NCI-H146 treated with DMSO at 0.1 percent for 48 hours (cell line): ENCODE results near the gene CLEC4G.

Experiments
- DNase-seq: peaks from one replicate; lab custom pipeline; 2025; ENCODE audit not compliant: unreplicated experiment; lab: John Stamatoyannopoulos, UW

CLEC4G gene

DNA sequence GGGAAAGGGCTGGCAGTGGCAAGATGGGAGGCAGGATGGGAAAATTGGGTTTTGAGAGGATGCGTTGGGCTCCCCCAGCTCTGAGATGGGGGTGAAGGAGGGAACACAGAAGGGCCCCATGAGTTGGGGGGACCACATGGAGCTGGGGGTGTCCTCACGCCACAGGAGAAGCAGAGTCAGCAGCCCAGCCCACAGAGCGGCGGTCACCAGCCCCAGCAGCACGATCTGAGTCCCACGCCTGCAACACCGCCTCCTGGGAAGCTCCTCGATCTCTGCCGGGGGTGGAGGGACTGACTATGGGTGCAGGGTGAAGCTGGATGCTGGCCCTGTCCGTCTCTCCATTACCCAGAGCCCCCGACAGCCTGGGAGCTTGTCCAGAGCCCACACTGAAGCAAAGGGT lies 33.3 kb downstream of the CLEC4G start:
- no peak for DNase-seq

DNA sequence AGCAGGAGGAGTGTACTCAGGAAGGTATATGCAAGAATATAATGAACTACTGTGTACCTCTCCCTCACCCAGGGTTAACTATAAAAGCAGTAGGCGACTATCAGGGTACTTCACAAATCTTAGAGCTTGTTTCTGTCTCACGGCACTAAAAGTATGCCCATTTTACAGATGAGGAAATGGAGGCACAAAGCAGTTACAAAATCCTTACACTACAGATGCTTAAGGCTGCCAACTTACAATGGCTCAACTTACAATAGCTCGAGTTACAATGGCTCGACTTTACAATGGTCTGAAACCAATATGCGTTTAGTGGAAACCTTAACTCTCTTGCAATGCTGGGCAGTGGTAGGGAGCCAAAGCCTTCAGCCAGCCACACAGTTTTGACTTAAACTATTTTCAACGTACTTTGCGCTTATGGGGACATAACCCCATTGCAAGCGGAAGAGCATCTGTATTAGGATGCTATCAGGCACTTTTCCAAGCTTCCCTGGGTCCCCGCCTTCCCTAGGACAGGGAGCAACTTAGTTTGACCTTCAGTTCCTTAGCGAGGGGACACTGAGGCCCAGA lies 34.1 kb downstream of the CLEC4G start:
- no peak for DNase-seq

DNA sequence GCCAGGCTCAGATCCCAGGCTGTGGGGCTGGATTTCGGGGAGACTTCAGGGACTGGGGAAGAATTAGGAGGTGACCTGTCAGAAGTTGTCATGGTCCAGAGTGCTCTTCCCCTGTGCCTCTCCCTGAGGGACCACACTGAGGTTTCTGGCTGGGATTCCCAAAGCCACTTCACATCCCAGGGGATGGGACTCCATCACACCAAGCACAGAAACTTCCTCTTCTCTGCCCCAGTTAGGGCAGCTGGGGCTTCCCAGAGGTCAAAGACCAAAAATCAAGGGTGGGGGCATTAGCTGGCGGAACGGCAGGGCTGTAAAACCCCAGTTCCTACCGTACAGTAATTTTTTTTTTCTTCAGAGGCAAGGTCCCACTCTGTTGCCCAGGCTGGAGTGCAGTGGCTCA lies 37.4 kb downstream of the CLEC4G start:
- no peak for DNase-seq

DNA sequence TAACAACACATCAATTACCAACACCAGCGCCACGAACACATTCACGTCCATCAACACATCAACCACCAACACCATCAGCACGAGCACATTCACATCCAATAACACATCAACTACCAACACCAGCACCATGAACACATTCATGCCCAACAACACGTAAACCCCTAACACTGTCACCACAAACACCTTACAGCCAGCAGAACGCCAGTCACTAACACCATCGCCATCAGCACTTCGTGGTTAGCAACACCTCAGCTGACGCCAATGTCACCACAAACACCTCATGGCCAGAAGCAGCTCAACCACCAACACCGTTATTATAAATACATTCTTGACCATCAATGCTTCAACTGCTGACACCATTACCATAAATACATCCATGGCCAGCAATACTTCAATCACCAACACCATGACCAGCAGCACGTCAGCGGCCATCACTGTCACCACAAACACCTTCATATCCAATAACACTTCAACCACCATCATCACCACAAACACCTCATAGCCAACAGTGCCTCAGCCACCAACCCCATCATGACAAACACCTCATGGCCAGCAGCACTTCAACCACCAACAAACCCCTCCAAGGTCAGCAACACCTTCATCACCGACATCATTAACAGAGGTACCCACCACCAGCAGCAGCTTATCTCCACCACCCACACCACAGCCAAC lies 39.4 kb downstream of the CLEC4G start:
- no peak for DNase-seq

DNA sequence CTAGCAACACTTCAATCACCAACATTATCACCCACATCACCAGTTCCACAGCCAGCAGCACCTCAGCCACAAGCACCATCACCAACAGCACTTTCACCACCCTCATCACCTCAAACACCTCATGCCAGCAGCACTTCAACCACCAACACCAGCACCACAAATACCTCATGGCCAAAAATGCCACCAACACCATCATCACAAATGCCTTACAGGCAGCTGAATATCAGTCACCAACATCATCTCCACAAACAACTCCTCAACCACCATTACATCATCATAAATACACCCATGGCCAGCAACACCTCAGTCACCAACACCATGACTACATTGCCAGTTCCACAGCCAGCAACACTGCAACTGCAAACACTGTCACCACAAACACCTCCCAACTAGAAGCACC lies 40.4 kb downstream of the CLEC4G start:
- no peak for DNase-seq

GRCh38 chr19:7690779-7691258 lies 41.1 kb downstream of the CLEC4G start:
- DNase-seq, result no peak

- DNase-seq, result no peak
Measured at GRCh38 chr19:7689165-7689564, 42.7 kb downstream of the CLEC4G start.

DNA sequence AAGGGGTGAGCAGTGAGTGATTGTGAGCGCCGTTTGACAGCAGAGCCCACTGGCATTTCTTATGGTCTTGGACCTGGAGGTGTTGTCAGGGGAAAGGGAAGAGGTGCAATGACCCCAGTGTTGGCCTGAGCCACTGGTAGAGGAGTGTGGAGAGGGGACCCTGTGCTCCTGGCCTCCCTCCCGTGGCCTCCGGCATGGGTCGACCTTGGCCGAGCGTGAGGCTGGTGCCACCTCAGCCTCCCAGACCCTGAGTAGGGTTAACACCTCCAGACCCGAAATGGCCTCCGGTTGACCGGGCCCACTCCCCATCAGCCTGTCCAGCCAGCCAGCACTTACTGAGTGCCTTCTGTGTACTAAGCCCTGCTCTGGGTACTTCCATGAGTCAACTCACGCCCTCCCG lies 44.7 kb downstream of the CLEC4G start:
- DNase-seq, result no peak

DNA sequence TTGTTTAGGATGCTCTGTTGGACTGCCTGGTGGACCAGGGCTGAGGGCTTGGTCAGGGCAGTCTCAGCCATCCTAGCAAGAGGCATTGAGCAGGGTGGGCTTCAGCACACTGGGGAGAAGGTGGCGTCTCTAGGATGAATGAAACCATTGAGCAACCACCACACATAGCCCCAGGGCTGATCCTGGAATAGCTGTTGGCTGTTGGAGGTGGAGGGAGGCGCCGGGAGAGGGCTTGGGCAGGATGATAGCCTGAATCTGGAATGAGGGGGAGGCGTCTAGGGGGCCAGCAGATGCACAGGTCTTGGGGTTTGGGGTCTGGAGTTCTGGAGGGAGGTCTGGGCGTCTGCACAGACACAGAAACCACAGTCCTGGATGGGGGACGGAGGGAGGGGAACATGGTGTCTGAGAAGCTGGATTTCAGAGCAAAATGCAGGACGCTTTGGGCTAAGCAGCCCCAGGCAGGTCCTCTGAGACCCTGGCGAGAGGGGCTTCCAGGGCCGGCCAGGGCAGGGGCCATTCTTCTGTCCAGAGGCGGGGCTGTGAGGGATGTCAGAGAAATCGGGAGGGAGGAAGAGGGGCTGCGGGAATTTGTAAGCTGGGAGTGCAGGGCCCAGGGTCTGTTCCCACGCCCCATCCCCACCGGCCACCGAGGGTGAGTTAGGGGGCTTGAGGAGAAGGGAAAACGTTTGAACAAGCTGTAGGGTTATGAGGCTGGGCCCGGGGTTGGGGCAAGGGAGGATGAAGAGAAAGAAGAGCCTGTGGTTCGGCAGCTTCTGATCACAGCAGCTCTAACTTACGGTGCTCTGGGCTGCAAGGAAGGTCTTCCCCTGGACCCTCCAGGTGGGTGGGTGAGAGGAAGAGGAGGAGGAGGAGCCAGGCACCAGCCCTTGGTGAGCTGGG lies 46.1 kb downstream of the CLEC4G start:
- DNase-seq, result no peak

DNA sequence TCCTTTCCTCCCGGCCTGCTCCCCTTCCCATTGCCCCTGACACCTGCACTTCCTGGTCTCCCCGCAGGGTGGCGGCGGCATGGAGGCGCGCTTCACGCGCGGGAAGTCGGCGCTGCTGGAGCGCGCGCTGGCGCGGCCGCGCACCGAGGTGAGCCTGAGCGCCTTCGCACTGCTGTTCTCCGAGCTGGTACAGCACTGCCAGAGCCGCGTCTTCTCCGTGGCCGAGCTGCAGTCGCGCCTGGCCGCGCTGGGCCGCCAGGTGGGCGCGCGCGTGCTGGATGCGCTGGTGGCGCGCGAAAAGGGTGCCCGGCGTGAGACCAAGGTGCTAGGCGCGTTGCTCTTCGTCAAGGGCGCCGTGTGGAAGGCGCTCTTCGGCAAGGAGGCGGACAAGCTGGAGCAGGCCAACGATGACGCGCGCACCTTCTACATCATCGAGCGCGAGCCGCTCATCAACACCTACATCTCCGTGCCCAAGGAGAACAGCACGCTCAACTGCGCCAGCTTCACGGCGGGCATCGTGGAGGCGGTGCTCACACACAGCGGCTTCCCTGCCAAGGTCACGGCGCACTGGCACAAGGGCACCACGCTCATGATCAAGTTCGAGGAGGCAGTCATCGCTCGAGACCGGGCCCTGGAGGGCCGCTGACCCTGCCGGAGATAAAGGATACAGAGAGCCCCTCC lies 49.6 kb downstream of the CLEC4G start:
- no peak for DNase-seq

DNA sequence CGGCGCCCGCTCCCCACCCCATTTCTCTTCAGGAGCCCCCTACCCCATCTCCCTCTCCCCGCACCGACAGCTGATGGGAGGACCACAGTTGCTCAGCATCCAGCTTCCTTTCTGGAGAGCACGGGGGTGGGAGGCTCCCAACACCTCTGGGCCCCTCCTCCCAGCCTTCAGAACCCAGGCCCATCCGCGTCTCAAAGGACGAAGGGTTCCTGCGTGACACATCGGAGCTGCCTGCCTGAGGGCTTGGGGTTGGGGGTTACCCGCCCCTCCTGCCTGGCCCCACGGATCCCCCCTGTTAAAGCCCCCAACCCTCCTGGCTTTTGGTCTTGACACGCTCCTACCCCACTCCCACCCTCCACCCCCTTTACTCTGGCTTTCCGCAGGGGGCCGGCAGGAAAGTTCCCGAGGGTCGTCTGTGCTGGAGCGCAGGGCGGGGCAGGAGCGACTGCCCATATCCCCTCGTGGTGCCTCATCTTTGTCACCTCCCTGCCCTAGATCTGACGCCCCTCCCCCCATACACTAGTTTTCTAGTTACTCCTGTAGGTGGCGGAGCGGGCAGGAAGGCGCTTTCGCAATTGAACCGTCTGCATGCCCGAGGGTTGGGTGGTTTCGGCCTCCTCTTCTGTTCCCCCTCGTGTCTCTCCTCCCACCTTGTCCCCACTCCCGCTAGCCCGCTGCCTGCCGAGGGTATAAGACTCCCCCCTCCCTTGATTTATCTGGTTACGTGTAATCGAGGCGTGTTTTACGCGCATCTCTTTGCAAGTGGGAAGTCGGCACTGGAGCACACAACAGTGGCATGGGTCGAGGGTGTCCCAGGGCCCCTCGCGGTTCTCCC lies 50.4 kb downstream of the CLEC4G start:
- no peak for DNase-seq

DNA sequence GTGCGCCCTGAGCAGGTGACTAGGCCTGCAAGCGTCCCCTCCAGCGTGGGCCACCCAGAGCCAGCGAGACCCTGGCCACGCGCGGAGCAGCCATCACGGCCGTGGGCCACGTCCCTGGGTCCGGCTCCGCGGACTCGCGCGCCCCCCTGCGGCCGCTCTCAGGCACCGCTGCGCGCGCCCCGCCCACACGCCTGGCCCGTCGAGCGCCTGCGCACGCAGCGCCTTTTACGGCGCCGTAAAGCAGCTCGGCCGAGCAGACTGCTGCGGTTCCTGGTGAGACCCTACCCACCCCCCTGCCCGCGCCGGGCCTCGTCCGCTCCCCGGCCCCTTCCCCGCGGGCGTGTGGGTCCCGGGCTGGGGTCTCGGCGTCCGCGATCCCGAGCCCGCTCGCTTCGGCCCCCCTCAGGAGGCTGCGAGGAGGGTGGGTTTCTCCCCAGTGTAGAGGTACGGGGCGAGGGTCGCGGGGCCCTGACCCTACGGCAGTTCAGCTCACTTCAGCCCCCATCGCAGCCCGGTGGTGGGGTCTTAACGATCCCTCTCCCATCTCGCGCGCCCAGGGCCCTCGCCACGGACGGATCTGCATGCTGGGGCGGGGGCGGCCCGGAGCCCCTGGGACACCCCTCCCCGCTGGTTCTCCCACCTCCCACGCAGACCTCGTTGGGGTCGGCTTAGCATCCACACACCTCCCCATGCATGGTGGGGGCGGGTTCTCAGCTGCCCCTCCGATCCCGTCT lies 51.1 kb downstream of the CLEC4G start, which contains the start of gene TRAPPC5:
TSS of gene TRAPPC5 (plus strand) at position 228 of the 734 bp plus-strand sequence. CDS start 1,421 bp downstream, outside the sequence.
- no peak for DNase-seq

DNA sequence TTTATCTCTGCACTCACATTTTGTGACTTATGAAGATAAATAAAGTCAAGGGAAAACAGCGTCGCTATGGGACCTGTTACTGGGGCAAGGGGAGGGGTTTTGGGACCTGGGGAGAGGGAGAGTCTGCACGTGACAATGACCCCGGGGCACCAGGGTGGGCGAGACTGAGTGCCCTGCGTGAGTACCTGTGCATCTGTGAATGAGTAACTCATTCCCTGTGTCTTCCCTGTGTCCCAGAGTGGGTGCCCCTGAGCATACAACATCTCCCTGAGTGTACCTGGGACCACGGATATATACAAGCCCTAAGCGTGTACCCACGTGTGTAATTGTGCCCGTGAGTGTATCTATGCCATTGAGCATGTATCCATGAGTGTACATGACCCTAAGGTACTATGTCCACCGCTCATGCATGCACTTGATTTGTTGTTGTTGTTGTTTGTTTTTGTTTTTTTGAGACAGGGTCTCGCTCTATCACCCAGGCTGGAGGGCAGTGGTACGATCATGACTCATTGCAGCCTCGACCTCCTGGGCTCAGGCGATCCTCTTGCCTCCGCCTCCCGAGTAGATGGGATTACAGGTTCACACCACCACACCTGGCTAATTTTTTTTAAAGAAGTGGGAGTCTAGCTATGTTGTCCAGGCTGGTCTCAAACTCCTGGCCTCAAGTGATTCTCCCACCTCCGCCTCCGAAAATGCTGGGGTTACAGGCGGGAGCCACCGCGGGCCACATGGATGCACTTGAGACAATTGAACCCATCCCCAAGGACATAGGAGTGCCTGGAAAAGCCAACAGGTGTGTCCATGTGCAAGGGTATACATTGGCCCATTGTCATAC lies 51.9 kb downstream of the CLEC4G start:
- DNase-seq, result no peak

- DNase-seq, result no peak
Measured at GRCh38 chr19:7678971-7679751, 52.7 kb downstream of the CLEC4G start.
